ENCODE measurements around the gene GXYLT2. TPM values are rescaled to one million over a fixed set of nuclear protein-coding genes. Genes with fewer than 3 reads are reported as not detected.
A peak's percentile ranks its signal among the peaks of the same experiment; 100 is the strongest.

Gene GXYLT2
- total and polyA plus RNA-seq, 2 experiments from 2014 or later, result 2.0 to 5.8 TPM

DNA sequence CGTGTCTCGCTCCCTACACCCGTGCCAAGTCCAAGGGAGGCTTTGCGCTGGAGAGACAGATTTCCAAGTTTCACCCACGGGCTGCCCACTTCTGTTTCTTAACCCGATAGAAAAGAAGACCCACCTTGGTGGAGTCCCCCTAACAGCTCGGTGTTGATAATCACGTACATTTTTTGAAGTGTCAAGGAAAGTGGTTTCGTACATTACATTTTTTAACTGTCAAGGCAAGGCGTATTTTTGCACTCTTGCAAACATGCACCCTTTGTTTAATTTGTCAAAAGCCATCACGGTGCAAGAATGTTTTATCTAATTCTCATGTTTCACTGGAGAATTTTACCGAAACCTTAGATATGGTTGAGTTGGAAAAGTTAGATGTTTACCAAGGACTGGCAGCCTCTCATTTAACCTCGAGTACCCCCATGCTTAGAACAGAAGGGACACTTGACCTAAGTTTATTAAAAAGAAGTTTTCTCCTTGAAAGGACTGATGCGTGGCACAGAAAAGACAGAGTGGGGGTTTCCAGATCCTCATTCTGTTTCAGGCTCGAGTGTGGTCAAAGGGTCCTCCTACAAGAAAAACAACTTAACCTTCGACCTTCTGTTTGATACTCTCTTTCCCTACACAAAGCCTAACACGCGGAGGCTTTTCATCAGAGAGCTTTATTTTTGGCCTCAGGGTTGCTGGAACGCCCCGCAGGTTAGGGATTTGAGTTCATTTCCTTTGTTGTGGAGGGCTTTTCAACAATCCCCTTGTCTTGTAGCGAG is 882 bp downstream of the GXYLT2 start:
- no peaks in the 10 kb centered on the region for H3K36me3 ChIP-seq (ENCODE audit: insufficient read depth)
- Mint-ChIP-seq H3K27ac (no peak overlapping the region), H3K4me3 (peak overlapping the region; percentile 70), H3K36me3 (ENCODE audit: low read depth) (no peaks in the 10 kb centered on the region), H3K9me3 (no peaks in the 10 kb centered on the region), H3K27me3 (ENCODE audit: insufficient read depth, low read depth, poor library complexity) (peaks cover 17% of the 10 kb centered on the region), H3K4me1 (peaks cover 29% of the 10 kb centered on the region)
- no peaks in the 10 kb centered on the region for H3F3A ChIP-seq (replicated peaks; ENCODE audit: low read depth)
- DNase-seq (ENCODE audit: low spot score) (peak; percentile 70), ATAC-seq (peak; percentile 62)
- no peak overlapping the region for H3K27ac ChIP-seq (ENCODE audit: low read depth)
- H3K79me2 ChIP-seq (replicated peaks; ENCODE audit: insufficient read depth), result no peaks in the 10 kb centered on the region
- H3K4me3 ChIP-seq, result peak overlapping the region; percentile 70
- no peaks in the 10 kb centered on the region for H3K9me2 ChIP-seq (ENCODE audit: insufficient read depth)
- peaks cover 45% of the 10 kb centered on the region for H3K27me3 ChIP-seq (ENCODE audit: insufficient read depth)
- H3K4me1 ChIP-seq (ENCODE audit: insufficient read depth), result peaks cover 20% of the 10 kb centered on the region
- TF ChIP-seq EZH2 (IDR thresholded peaks at IDR 0.05; ENCODE audit: low read depth, unreplicated experiment), result peak; percentile 51
- TF ChIP-seq, protein P1, sequence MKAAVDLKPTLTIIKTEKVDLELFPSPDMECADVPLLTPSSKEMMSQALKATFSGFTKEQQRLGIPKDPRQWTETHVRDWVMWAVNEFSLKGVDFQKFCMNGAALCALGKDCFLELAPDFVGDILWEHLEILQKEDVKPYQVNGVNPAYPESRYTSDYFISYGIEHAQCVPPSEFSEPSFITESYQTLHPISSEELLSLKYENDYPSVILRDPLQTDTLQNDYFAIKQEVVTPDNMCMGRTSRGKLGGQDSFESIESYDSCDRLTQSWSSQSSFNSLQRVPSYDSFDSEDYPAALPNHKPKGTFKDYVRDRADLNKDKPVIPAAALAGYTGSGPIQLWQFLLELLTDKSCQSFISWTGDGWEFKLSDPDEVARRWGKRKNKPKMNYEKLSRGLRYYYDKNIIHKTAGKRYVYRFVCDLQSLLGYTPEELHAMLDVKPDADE (IDR thresholded peaks at IDR 0.05), result no peak
- H3K4me2 ChIP-seq, result peak overlapping the region; percentile 94
- peak overlapping the region; percentile 73 for H2AFZ ChIP-seq
- peaks cover 4% of the 10 kb centered on the region; the same call in 1 of the 2 replicates for H4K20me1 ChIP-seq (replicated peaks; ENCODE audit: insufficient read depth)

DNA sequence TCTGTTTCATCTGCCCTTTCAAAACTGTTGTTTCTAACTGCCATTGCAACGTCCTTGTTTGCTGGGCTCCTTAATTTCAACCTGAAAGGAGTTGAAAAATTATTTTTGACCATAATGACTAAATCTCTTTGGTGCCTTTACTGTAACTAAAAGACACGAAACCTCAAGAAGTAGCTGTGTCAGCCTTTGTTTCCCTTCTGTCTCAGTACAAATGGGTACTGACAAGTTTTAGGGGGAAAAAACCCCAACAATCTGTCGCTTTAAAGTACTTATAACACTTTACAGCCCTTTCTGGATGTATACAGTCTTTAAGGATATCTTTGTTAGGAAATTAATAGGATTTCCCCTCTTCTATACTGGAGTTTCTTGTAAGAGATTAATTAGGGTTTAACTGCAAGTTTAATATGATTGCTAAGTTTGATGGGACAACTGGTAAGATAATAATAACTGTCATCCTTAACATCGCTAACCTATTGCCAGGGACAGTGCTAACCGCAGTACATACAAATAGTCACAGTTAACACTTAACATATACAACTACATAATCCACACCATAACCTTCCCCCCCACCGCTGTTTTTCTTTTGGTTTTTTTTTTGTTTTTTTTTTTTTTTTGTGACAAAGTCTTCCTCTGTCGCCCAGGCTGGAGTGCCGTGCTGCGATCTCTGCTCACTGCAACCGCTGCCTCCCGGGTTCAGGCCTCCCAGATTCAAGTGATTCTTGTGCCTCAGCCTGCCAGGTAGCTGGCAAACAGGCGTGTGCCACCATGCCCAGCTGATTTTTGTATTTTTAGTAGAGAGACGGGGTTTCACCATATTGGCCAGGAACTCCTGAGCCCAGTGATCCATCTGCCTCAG is 1.7 kb downstream of the GXYLT2 start:
- H3K79me2 ChIP-seq (replicated peaks; ENCODE audit: insufficient read depth), result no peaks in the 10 kb centered on the region
- no peak overlapping the region for H3K27ac ChIP-seq (ENCODE audit: low read depth)
- Mint-ChIP-seq H3K27me3 (ENCODE audit: insufficient read depth, low read depth, poor library complexity) (peaks cover 17% of the 10 kb centered on the region), H3K4me3 (peak overlapping the region; percentile 70), H3K4me1 (peaks cover 29% of the 10 kb centered on the region), H3K27ac (no peak overlapping the region), H3K9me3 (no peaks in the 10 kb centered on the region), H3K36me3 (ENCODE audit: low read depth) (no peaks in the 10 kb centered on the region)
- peaks cover 45% of the 10 kb centered on the region for H3K27me3 ChIP-seq (ENCODE audit: insufficient read depth)
- H3K4me2 ChIP-seq, result peak overlapping the region; percentile 94
- no peak for ATAC-seq
- no peaks in the 10 kb centered on the region for H3F3A ChIP-seq (replicated peaks; ENCODE audit: low read depth)
- no peak for DNase-seq (ENCODE audit: low spot score)
- H4K20me1 ChIP-seq (replicated peaks; ENCODE audit: insufficient read depth), result peaks cover 5% of the 10 kb centered on the region; the same call in 1 of the 2 replicates
- peak overlapping the region; percentile 8; the same call in 1 of the 2 replicates for H2AFZ ChIP-seq
- TF ChIP-seq, protein P2, sequence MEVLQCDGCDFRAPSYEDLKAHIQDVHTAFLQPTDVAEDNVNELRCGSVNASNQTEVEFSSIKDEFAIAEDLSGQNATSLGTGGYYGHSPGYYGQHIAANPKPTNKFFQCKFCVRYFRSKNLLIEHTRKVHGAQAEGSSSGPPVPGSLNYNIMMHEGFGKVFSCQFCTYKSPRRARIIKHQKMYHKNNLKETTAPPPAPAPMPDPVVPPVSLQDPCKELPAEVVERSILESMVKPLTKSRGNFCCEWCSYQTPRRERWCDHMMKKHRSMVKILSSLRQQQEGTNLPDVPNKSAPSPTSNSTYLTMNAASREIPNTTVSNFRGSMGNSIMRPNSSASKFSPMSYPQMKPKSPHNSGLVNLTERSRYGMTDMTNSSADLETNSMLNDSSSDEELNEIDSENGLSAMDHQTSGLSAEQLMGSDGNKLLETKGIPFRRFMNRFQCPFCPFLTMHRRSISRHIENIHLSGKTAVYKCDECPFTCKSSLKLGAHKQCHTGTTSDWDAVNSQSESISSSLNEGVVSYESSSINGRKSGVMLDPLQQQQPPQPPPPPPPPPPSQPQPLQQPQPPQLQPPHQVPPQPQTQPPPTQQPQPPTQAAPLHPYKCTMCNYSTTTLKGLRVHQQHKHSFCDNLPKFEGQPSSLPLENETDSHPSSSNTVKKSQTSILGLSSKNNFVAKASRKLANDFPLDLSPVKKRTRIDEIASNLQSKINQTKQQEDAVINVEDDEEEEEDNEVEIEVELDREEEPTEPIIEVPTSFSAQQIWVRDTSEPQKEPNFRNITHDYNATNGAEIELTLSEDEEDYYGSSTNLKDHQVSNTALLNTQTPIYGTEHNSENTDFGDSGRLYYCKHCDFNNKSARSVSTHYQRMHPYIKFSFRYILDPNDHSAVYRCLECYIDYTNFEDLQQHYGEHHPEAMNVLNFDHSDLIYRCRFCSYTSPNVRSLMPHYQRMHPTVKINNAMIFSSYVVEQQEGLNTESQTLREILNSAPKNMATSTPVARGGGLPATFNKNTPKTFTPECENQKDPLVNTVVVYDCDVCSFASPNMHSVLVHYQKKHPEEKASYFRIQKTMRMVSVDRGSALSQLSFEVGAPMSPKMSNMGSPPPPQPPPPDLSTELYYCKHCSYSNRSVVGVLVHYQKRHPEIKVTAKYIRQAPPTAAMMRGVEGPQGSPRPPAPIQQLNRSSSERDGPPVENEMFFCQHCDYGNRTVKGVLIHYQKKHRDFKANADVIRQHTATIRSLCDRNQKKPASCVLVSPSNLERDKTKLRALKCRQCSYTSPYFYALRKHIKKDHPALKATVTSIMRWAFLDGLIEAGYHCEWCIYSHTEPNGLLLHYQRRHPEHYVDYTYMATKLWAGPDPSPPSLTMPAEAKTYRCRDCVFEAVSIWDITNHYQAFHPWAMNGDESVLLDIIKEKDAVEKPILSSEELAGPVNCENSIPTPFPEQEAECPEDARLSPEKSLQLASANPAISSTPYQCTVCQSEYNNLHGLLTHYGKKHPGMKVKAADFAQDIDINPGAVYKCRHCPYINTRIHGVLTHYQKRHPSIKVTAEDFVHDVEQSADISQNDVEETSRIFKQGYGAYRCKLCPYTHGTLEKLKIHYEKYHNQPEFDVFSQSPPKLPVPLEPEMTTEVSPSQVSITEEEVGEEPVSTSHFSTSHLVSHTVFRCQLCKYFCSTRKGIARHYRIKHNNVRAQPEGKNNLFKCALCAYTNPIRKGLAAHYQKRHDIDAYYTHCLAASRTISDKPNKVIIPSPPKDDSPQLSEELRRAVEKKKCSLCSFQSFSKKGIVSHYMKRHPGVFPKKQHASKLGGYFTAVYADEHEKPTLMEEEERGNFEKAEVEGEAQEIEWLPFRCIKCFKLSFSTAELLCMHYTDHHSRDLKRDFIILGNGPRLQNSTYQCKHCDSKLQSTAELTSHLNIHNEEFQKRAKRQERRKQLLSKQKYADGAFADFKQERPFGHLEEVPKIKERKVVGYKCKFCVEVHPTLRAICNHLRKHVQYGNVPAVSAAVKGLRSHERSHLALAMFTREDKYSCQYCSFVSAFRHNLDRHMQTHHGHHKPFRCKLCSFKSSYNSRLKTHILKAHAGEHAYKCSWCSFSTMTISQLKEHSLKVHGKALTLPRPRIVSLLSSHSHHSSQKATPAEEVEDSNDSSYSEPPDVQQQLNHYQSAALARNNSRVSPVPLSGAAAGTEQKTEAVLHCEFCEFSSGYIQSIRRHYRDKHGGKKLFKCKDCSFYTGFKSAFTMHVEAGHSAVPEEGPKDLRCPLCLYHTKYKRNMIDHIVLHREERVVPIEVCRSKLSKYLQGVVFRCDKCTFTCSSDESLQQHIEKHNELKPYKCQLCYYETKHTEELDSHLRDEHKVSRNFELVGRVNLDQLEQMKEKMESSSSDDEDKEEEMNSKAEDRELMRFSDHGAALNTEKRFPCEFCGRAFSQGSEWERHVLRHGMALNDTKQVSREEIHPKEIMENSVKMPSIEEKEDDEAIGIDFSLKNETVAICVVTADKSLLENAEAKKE (CRISPR knock-in tag; IDR thresholded peaks at IDR 0.05), result no peak
- TF ChIP-seq STAT1 (IDR thresholded peaks at IDR 0.05; ENCODE audit: unreplicated experiment), result no peak
- TF ChIP-seq, protein P3, sequence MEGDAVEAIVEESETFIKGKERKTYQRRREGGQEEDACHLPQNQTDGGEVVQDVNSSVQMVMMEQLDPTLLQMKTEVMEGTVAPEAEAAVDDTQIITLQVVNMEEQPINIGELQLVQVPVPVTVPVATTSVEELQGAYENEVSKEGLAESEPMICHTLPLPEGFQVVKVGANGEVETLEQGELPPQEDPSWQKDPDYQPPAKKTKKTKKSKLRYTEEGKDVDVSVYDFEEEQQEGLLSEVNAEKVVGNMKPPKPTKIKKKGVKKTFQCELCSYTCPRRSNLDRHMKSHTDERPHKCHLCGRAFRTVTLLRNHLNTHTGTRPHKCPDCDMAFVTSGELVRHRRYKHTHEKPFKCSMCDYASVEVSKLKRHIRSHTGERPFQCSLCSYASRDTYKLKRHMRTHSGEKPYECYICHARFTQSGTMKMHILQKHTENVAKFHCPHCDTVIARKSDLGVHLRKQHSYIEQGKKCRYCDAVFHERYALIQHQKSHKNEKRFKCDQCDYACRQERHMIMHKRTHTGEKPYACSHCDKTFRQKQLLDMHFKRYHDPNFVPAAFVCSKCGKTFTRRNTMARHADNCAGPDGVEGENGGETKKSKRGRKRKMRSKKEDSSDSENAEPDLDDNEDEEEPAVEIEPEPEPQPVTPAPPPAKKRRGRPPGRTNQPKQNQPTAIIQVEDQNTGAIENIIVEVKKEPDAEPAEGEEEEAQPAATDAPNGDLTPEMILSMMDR (conservative IDR thresholded peaks at IDR 0.05; ENCODE audit: low read depth in 2 of 2), result no peak
- TF ChIP-seq ZNF114 (CRISPR knock-in tag; IDR thresholded peaks at IDR 0.05), result no peak
- peak; percentile 10 for TF ChIP-seq EZH2 (IDR thresholded peaks at IDR 0.05; ENCODE audit: low read depth, unreplicated experiment)
- TF ChIP-seq NANOG (IDR thresholded peaks at IDR 0.05; ENCODE audit: borderline replicate concordance), result no peak
- no peaks in the 10 kb centered on the region for H3K36me3 ChIP-seq (ENCODE audit: insufficient read depth)
- H3K4me3 ChIP-seq, result peak overlapping the region; percentile 70
- no peaks in the 10 kb centered on the region for H3K9me2 ChIP-seq (ENCODE audit: insufficient read depth)
- peaks cover 20% of the 10 kb centered on the region for H3K4me1 ChIP-seq (ENCODE audit: insufficient read depth)

Data from GM23338 (cell line).